GF-D8 (cell line): Measurements from ENCODE around the gene PFDN1.

ENCODE experiments used
- DNase-seq: peaks from one replicate; lab custom pipeline; 2025; lab: John Stamatoyannopoulos, UW

PFDN1 gene

DNA sequence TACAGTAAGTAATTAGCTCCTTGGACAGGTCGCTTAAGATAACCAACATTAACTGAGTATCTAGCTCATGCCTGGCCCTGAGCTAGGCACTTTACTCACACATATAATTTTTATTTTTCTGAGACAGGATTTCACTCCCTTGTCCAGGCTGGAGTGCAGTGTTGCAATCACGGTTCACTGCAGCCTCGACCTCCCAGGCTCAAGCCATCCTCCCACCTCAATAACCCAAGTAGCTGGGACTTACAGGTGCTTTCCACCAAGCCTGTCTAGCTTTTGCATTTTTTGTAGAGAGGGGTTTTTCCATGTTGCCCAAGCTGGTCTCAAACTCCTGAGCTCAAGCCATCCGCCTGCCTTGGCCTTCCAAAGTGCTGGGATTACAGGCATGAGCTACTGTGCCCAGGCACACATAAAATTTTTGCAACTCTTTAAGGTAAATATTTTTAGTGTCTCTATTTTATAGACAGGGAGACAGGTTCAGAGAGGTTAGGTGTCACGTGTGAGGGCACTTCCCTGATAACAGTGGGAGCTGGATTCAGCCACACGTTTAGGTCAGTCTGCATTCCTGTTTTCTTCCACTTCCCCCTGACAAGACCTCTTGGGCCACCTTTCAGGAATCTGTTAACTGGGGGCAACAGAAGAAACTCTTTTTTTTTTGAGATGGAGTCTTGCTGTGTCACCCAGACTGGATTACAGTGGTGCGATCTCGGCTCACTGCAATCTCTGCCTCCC is 25.3 kb upstream of the PFDN1 start:
- no peak for DNase-seq

DNA sequence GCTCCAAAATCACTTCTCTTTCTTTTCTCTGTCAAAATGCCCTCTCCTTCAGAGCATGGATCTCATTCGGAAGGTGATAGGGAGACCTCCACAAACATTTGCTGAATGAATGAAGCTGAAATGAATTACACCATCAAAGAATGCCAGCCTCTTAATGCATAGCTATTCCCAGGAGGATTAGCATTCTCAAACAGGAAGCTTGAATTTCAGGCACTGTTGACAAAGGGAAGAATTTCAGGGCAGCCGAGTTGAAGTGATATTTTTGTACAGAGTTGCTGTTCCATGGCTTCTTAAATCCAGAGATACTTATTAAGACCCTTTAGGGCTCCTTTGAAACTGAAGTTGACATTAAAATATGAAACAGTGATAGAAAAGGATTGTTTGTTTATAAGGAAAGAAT is 24.7 kb upstream of the PFDN1 start:
- DNase-seq = no peak

DNA sequence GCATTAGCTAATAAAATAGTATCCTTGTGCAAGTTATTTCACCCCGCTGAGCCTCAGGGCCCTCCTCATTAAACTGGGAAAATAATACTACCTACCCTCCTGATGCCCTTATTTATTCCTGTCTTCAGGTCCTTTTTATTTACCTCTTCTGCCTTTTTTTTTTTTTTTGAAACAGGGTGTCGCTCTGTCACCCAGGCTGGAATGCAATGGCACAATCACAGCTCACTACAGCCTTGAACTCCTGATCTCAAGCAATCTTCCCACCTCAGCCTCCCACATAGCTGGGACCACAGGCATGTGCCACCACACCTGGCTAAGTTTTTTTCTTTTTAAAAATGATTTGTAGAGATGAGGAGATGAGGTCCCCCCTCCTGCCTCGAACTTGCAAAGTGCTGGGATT is 22.6 kb upstream of the PFDN1 start:
- DNase-seq = no peak

DNA sequence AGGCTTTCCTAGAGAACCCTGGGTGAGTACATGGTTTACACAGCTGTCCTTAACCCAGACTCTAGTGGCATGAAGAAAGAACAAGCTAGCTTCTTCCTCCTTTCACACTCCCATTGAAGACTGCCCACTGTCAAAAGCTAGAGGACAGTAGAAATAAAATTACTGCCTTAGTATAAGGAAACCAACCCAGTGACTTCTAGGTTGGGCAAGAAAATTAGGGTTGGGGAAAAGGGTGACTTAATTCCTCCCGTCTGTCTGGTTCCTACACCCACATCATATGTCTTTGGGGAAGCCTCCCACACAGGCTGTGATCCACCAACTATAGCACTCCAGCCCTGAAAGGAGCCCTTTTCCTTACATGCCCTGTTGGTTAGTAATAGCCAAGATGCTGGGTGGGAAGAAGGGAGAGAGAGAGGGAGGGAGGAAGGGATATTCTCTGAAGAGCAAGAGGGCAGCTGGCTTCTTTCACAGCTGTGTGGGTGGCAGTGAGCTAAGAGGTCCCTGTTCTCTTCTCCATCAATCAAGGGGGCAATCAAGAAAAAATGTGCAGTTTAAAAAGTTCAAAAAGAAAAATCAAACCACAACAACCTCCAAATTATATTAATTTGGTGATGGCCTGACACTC is 21.8 kb upstream of the PFDN1 start:
- no peak for DNase-seq

DNA sequence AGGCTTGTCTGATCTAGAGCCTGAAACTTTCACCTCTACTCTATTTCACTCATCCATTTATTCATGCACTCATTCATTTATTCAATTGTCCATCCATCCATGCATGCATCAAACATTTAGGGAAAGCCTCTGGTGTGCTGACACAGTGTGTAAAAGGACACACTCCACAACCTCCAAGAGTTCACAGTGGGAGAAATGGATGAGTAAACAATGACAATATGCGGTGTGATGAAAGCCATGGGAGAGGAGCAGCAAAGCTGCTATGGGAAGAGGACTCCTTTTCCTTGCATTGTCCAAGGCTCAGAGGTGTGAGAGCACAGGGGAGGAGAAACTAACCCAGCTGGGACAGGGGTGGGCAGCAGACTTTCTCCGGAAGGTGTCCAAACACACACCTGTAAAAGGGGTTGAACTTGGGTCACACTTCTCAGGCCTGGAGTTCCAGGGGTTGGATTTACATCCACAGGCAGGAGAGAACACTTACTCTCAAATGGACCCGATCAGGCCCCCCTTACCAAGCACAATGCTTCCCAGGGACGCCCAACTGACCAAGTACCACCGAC is 21.2 kb upstream of the PFDN1 start:
- no peak for DNase-seq

DNA sequence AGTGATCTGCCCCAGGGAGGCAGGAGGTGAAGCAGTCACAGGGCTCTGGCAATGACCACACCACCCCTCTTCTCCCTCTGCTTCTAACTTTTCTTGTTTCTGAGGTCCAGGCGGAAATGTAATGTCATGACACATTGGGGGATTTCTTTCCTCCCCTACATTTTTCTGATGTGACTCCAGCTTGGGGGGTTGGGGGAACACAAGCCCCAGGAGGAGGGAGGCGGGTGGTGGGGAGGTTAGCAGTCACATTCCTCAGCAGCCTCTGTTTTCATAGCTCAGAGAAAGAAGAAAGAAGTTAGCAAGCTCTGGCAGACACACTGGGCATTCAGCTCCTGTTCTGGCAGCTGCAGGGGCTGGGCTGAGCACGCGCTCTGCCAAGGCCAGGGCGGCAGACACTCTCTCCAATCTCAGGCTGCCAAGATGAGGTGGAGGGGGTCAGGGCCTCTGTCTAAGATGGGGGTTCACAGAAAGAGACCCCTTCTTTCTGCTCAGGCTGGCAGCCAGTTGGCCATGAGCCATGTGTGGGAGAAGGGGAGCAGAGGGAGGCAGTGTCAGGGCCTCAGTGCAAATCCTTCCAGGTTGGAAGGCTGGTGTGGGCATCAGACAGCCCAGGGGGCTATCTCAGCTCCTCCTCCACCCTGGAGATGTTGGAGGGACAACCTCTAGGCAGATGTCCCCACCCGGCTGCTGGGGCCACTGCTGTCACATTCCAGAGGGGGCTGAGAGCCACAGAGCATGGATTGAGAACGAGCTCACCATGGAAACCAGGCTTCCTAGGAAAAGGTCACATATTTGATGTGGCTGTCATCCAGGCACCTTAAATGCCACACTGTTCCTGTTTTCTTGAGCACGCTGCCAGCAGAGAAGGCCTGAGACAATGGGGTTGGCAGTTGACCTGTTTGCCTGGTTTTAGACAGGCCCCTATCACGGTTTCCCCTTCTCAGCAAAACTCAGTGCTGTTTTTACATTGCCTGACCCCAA is 20.1 kb upstream of the PFDN1 start:
- no peak for DNase-seq

DNA sequence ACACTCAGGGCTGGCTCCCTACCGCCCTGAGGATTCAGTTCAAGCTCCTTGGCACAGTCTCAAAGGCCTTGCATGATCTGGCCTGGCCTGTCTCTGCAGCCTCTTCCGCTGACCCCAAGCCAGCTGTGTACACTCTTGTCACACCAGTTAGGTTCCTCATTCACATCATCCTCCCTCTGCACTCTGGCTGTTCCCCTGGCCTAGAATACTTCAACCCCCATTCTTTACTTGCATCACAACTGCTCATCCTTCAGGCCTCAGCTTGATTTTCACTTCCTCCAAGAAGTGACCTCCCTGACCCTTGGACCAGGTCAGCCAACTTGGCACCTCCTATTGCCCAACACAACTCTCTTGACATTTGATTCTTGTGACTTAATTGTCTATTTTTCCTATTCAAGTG is 18.9 kb upstream of the PFDN1 start:
- peak; percentile 26 for DNase-seq

DNA sequence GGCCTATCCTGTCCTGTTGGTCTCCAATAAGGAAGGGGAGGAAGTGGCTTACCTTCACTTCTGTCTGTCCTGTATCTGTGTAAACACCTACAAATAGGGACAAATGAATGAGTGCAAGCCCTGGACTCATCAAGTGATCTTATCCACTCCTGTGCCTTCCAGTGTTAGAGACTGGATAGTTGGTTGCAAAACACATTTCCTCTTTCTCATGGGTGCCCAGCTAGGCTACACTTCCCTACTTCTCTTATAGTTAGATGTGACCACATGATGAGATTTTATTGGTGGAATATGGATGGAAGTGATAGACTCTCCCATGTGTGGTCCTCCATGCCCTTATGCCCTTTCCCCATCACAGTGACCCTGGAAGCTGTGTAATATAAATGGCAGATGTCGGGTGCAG is 16.9 kb upstream of the PFDN1 start:
- DNase-seq = peak; percentile 6

DNA sequence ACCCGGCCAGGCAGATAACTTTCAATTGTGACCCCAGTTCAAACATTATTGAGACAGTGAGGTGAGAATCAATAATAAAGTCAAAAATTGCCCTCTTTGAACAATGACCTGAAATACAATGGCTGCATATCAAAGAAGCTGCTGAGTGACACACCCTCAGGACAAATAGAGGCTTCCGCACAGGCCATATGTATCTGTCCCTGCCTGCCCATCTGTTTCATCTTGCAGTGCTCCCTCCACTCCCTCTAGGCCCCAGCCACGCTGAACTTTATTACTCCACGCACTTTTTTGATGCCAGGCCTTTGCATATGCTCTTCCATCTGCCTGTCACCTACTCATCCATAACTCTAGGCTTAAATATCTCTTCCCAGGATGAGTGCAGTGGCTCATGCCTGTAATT is 15.9 kb upstream of the PFDN1 start:
- no peak for DNase-seq

DNA sequence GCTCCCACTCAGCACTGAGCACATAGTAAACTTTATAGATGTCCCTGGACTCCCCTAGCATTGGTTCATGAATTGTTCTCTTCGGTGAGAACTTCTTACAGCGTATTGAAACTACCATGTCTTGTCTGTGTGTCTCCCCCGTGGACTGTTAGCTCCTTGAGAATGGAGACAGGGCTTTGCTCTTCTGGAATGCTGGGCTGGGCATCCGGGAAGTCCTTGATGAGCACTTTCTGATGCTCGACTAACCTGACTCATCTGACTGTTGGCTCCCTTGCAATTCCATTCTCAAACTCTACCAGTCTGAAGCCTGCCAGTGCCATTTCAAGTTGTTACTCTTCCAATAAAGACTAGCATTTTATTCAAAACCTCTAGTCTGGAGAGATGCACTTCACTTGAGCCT is 15.0 kb upstream of the PFDN1 start:
- no peak for DNase-seq

DNA sequence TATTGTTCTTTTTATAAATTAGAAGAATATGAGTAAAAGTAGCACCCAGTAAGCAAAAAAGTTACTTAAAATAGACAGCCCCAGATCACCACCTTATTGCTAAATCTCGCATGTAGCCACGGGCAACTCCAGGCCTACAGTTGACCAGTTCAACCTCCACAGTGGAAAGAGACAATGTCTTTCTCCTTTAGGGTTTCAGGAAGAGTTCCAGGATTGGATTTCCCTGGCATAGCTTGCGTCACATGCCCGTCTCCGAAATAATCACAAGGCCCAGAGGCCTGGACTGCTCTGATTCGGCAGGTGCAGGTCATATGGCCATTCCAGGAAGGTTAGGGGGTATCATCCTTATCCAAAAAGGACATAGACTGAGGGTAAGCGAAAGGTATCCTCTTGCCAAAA is 9.9 kb upstream of the PFDN1 start:
- DNase-seq = no peak

DNA sequence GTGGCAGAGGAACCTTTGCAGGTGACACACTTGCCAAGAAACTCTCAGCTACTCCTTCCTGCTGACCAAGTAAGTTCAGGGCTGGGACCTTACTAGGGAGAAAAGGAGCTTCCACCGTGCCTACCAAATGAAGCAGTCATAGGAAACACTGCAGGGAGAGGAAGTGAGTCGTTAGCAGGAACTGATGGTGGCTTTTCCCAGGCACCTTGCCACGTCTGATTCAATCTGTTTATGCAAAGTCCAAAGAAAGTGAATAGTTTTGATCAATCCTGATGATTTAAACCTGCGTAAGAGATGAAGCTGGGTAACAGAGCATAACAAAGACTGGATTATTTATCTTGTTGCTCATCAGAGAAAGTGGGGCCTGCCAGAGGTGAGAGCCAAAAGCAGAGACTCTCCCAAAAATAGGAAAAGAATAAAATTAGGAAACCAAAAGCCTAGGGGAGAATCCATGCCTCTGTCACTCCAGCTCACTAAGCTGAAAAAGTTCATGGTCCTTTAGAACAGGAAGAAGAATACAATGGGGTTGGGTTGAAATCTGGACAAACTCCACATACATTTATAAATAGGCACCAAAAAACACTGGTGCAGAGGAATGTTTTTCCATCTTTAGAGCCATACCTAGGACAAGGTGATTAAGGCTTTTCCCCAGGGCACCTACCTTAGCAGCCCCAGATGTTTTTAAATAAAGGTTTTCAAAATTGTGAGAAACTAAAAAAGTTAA is 9.3 kb upstream of the PFDN1 start:
- DNase-seq = peak; percentile 9

DNA sequence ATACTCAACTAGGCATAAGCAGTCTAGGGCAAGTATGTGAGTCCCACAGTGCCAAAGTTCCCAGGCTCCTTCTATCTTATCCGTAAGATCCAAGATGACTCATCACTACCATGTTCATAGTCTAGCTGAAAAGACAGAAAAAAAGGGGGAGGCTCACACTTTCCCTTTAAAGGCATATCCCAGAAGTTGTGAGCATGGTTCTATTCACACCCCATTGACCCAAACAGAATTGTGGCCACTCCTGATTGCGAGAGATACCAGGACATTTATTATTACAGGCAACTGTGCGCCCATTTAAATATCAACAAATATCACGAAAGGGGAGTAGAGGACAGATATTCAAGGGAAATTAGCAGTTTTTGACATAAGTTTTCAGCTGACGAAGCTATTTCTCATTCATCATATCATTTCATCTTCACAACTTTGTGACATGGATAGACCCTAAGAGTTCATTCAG is 8.1 kb upstream of the PFDN1 start:
- no peak for DNase-seq

DNA sequence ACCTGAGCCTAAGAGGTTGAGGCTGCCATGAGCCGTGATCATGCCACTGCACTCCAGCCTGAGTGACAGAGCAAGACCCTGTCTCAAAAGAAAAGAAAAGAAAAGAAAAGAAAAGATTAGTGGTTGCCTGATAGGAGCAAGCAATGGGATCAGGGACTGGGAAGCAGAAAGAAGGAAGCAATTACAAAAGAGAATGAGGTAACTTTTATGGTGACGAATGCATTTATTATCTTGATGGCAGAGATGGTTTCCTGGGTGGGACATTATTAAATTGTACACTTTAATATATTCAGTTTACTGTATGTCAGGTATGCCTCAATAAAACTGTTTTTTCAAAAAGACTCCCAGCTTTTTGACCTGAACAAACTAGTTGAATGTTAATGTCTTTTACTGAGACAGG is 7.5 kb upstream of the PFDN1 start:
- DNase-seq = no peak

DNA sequence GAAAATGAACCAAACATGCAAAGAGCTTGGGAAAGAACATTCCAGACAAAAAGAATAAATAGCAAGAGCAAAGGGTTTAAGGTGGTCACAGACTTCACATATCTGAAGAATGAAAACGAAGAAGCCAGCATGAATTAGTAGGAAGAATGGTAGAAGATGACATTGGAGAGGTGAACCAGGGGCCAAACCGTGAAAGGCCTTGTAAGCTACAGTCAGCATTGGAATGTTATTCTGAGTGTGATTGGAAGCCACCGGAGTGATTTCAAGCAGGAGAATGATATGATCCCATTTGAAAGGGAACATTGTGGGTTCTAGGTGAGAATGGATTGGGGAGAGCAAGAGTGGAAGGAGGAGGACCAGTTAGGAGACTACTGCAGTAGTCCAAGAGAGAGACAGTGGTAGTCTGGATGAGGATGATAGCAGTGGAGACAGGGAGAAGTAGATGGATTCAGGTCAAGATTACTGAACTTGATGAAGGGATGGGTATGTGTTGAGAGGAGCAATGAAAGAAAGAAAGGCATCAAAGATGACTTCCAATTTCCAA is 6.9 kb upstream of the PFDN1 start:
- no peak for DNase-seq

DNA sequence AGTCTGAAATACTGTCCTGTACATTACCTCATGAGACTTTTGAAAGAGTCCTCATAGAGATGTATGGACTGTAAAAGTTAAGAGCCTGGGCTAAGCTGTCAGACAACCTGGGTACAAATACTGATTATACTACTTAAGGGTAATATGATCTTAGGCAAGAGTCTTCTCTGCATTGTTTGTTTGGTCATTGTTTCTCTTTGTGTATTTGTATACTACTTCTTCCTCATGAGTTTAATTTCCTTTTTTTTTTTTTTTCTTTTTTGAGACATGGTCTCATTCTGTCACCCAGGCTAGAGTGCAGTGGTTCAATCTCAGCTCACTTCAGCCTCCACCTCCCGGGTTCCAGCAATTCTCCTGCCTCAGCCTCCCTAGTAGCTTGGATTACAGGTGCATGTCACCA is 2.6 kb upstream of the PFDN1 start:
- no peak for DNase-seq

DNA sequence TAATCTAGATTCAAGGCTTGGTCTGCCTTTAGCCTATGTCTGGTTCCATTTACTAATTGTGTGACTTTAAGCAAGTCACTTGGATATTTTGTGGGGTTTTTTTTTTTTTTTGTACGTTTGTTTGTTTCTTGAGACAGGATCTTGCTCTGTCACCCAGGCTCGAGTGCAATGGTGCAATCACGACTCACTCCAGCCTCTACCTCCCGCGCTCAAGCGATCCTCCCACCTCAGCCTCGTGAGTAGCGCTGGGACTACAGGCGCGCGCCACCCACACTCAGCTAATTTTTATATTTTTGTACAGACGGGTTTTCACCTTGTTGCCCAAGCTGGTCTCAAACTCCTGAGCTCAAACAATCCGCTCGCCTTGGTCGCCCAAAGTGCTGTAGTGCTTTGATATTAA is 1.1 kb upstream of the PFDN1 start:
- DNase-seq = no peak

DNA sequence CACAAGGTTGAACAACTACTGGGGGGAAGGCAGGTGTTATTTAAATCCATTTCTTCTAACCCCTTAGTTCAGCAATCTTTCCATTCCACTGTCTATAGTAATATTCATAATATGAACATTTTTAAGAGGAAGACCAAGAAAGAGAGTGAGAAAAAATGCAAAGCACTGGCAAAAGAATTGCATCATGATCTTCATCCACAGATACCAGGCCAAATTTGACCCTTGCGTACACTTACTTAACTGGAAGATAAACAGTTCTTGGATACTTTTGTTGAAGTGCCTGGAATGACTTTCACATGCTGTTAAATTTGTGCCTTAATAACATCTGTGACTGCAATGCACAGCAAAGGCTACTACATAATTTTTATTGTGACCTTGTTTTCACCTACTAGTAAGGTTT is 1.8 kb downstream of the PFDN1 start:
- no peak for DNase-seq

DNA sequence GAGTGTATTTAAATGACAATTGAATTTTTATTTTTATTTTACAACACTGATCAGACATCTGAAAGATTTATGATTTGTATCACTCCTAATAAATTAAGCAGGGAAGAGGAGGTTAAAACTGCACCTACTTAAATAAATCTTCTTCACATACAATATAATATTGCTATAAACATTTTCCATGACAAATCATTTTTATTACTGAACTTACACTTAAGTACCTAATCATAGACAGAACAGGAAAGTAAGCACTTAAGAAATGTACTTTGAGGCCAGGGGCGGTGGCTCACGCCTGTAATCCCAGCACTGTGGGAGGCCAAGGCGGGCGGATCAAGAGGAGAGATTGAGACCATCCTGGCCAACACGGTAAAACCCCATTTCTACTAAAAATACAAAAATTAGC is 3.8 kb downstream of the PFDN1 start:
- DNase-seq = no peak

DNA sequence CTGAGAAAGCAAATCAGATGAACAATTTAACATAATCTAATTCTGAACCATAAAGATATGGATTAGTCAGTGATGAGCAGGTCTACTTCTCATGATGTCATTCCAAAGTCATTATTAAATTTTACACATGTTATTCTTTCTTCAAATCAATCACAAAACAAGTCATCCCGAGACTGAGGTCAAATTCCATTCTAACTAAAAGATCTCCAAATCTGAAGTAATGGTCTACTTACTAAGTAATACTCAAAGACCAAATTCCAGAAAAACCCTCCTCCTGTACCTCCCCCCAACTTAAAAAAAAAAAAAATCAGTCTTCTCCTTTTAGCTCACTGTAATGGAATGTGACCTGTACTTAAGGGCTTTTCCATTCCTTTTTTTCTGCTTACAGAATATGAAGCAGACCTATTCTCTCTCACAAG is 4.7 kb downstream of the PFDN1 start:
- no peak for DNase-seq

DNA sequence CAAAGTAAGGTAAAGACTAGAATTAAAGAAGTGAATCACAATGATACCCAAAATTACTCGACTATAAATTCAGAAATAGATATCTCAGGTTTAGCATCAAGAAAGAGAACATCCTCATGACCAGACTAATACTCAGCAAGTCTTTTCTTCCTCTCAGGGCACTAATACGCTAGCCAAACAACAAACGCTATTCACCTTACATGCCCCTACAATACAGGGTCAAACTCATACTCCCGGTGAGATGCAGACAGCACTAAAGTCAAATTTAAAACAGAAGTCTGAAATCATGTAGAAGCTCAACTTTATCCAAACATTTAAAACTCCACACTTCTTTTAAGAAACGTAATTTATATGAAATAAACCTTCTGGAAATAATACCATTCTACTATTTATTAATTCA is 5.6 kb downstream of the PFDN1 start:
- no peak for DNase-seq

DNA sequence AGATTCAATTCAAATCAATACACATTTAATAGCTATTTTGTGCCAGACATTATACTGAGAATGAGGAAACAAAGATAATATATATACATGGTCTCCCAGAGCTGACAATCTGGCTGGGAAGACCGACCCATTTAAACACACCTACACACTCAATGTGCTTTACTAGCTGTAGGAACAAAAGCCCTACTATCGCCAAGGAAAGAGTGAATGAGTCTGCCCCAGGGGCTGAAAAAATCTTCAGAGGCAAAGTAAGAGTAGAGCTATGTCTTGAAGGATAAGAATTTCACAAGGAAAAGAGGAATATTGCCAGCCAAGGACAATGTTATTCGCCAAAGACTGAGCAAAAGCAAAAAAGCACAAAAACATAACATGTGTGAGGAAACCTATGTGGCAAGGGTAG is 6.6 kb downstream of the PFDN1 start:
- DNase-seq = no peak
